IMR-90 (cell line): ENCODE results near the gene CINP. TPM values are rescaled to one million over a fixed set of nuclear protein-coding genes. Genes with fewer than 3 reads are reported as not detected.

Experiments used
- ATAC-seq: fragments of 200-7000 bp; cut with Tn5 transposase; 2 replicates; pipeline ENCODE4 v1.9.1; 2020; ENCODE audit warnings: low read depth, mild to moderate bottlenecking, moderate library complexity
- BruUV-seq: library from RNA; stranded (reverse); fragments of 400-500 nt; replicated peaks from 2 replicates; lab custom pipeline; 2021; lab: Mats Ljungman, UMichigan
- CTCF ChIA-PET: fragments of 300-600 bp; formaldehyde crosslinking; extraction: SDS; loops from one replicate; lab custom pipeline; 2021; ENCODE audit warnings: antibody characterized with exemption; lab: Yijun Ruan, JAX
- POLR2A ChIA-PET: fragments of 300-600 bp; sonication (Branson Sonifier 250); formaldehyde crosslinking; loops from one replicate; lab custom pipeline; 2022; ENCODE audit warnings: antibody characterized with exemption; ENCODE audit not compliant: unreplicated experiment; lab: Charles Lee
- DNase-seq: peaks from one replicate; pipeline ENCODE4 v3.0.0; 2013
- H2AFZ ChIP-seq: replicated peaks from 2 replicates; pipeline ENCODE3; 2013; ENCODE audit warnings: low read length, mild to moderate bottlenecking; ENCODE audit not compliant: poor library complexity
- H2AK5ac ChIP-seq: 2 replicates; pipeline ENCODE4 v1.6.1; 2013; ENCODE audit warnings: low read depth, low read length, inconsistent platforms
- H2AK9ac ChIP-seq: replicated peaks from 2 replicates; pipeline ENCODE3; 2013; ENCODE audit warnings: mild to moderate bottlenecking, low read depth, low read length, moderate library complexity; ENCODE audit not compliant: poor library complexity
- H2BK120ac ChIP-seq: 2 replicates; pipeline ENCODE4 v1.6.1; 2013; ENCODE audit warnings: low read depth, low read length, inconsistent platforms
- H2BK15ac ChIP-seq: 3 replicates; pipeline ENCODE4 v1.6.1; 2013; ENCODE audit warnings: low read depth, low read length, inconsistent platforms
- H2BK20ac ChIP-seq: 2 replicates; pipeline ENCODE4 v1.6.1; 2013; ENCODE audit warnings: low read depth, mild to moderate bottlenecking, inconsistent platforms, low read length, moderate library complexity
- H2BK5ac ChIP-seq: 2 replicates; pipeline ENCODE4 v1.6.1; 2013; ENCODE audit warnings: mild to moderate bottlenecking, low read depth, low read length, inconsistent platforms; ENCODE audit not compliant: poor library complexity, severe bottlenecking
- H3K14ac ChIP-seq: replicated peaks from 2 replicates; pipeline ENCODE4 v1.6.1; 2013; ENCODE audit warnings: low read depth, low read length, inconsistent platforms
- H3K18ac ChIP-seq: 2 replicates; pipeline ENCODE4 v1.6.1; 2013; ENCODE audit warnings: low read depth, low read length, control low read depth
- H3K23ac ChIP-seq: 2 replicates; pipeline ENCODE4 v1.6.1; 2013; ENCODE audit warnings: low read depth, low read length, inconsistent platforms
- H3K27ac ChIP-seq: 2 replicates; pipeline ENCODE4 v1.5.1; 2013; ENCODE audit warnings: mild to moderate bottlenecking, control low read depth, low read length; ENCODE audit not compliant: insufficient read depth
- H3K27me3 ChIP-seq: 2 replicates; pipeline ENCODE4 v1.6.1; 2013; ENCODE audit warnings: low read length; ENCODE audit not compliant: control insufficient read depth, insufficient read depth
- H3K36me3 ChIP-seq: 2 replicates; pipeline ENCODE4 v1.6.1; 2013; ENCODE audit warnings: low read length, mixed read lengths; ENCODE audit not compliant: control insufficient read depth, insufficient read depth
- H3K4ac ChIP-seq: 2 replicates; pipeline ENCODE4 v1.6.1; 2013; ENCODE audit warnings: low read depth, low read length, inconsistent platforms
- H3K4me1 ChIP-seq: 2 replicates; pipeline ENCODE4 v1.6.1; 2013; ENCODE audit warnings: low read length, mixed read lengths; ENCODE audit not compliant: control insufficient read depth, insufficient read depth
- H3K4me2 ChIP-seq: 2 replicates; pipeline ENCODE4 v1.6.1; 2013; ENCODE audit warnings: low read depth, mild to moderate bottlenecking, control low read depth, low read length, moderate library complexity
- H3K4me3 ChIP-seq: 2 replicates; pipeline ENCODE4 v1.5.1; 2013; ENCODE audit warnings: low read depth, mild to moderate bottlenecking, control low read depth, low read length, moderate library complexity; ENCODE audit not compliant: insufficient read depth
- H3K56ac ChIP-seq: 2 replicates; pipeline ENCODE4 v1.6.1; 2013; ENCODE audit warnings: low read length, inconsistent platforms; ENCODE audit not compliant: insufficient read depth; ENCODE audit errors: extremely low read depth
- H3K79me1 ChIP-seq, 2 experiments: 2 replicates each; pipeline ENCODE4 v1.6.1; 2013; ENCODE audit warnings: low read length in 2 of 2, inconsistent platforms in 1 of 2, low read depth in 1 of 2
- H3K9ac ChIP-seq: 2 replicates; pipeline ENCODE4 v1.6.1; 2013; ENCODE audit warnings: low read depth, low read length, control low read depth
- H3K9me1 ChIP-seq: 2 replicates; pipeline ENCODE4 v1.6.1; 2013; ENCODE audit warnings: low read length, inconsistent platforms; ENCODE audit not compliant: insufficient read depth
- H3K9me3 ChIP-seq: 2 replicates; pipeline ENCODE4 v1.6.1; 2013; ENCODE audit warnings: low read length; ENCODE audit not compliant: control insufficient read depth, insufficient read depth
- H4K20me1 ChIP-seq: 2 replicates; pipeline ENCODE4 v1.6.1; 2013; ENCODE audit warnings: low read length, inconsistent platforms; ENCODE audit not compliant: insufficient read depth
- H4K5ac ChIP-seq: 2 replicates; pipeline ENCODE4 v1.6.1; 2013; ENCODE audit warnings: mild to moderate bottlenecking, low read depth, low read length, control low read depth
- H4K8ac ChIP-seq, 2 experiments: 2 replicates each; pipeline ENCODE4 v1.6.1; 2013; ENCODE audit warnings: low read depth in 2 of 2, low read length in 2 of 2, control low read depth in 1 of 2, inconsistent platforms in 1 of 2
- H4K91ac ChIP-seq: 2 replicates; pipeline ENCODE4 v1.6.1; 2013; ENCODE audit warnings: low read depth, low read length, inconsistent platforms; ENCODE audit not compliant: insufficient read depth
- BHLHE40 ChIP-seq: fragments of 150-350 bp; IDR thresholded peaks from 2 replicates; pipeline ENCODE4 v1.6.1; 2016; ENCODE audit warnings: mild to moderate bottlenecking, low read depth, low read length
- CEBPB ChIP-seq: IDR thresholded peaks from 2 replicates; pipeline ENCODE4 v1.6.1; 2012; ENCODE audit warnings: low read depth, low read length, improper control_type of control experiment
- CHD1 ChIP-seq: IDR thresholded peaks from 2 replicates; pipeline ENCODE4 v1.6.1; 2012; ENCODE audit warnings: low read depth, low read length, improper control_type of control experiment
- FOS ChIP-seq: fragments of 150-350 bp; IDR thresholded peaks from 2 replicates; pipeline ENCODE4 v1.6.1; 2016; ENCODE audit warnings: low read depth, low read length
- MAFK ChIP-seq: IDR thresholded peaks from 2 replicates; pipeline ENCODE4 v1.6.1; 2012; ENCODE audit warnings: low read depth, low read length, improper control_type of control experiment
- MAZ ChIP-seq: IDR thresholded peaks from 2 replicates; pipeline ENCODE4 v1.6.1; 2012; ENCODE audit warnings: low read depth, mild to moderate bottlenecking, low read length, improper control_type of control experiment, moderate library complexity, borderline replicate concordance
- MXI1 ChIP-seq: IDR thresholded peaks from 2 replicates; pipeline ENCODE4 v1.6.1; 2012; ENCODE audit warnings: low read depth, mild to moderate bottlenecking, low read length, moderate library complexity, borderline replicate concordance
- NFE2L2 ChIP-seq: fragments of 150-350 bp; IDR thresholded peaks from 2 replicates; pipeline ENCODE4 v1.6.1; 2016; ENCODE audit warnings: low read depth, mild to moderate bottlenecking, low read length
- POLR2A ChIP-seq: IDR thresholded peaks from 2 replicates; pipeline ENCODE4 v1.6.1; 2012; ENCODE audit warnings: mild to moderate bottlenecking, low read depth, low read length
- RAD21 ChIP-seq: IDR thresholded peaks from 2 replicates; pipeline ENCODE4 v1.6.1; 2012; ENCODE audit warnings: low read length, improper control_type of control experiment
- RCOR1 ChIP-seq: IDR thresholded peaks from 2 replicates; pipeline ENCODE4 v1.6.1; 2012; ENCODE audit warnings: mild to moderate bottlenecking, low read length, improper control_type of control experiment; ENCODE audit not compliant: insufficient replicate concordance
- RFX5 ChIP-seq: IDR thresholded peaks from 2 replicates; pipeline ENCODE4 v1.8.0; 2012; ENCODE audit warnings: low read depth, mild to moderate bottlenecking, low read length, moderate library complexity
- SMC3 ChIP-seq: fragments of 150-350 bp; IDR thresholded peaks from 2 replicates; pipeline ENCODE4 v1.6.1; 2016; ENCODE audit warnings: low read depth, mild to moderate bottlenecking, antibody characterized with exemption, low read length, moderate library complexity
- WGBS, 2 experiments: methylation state at CpG; one replicate each; pipeline versions ENCODE4 v1.1.5 to v1.1.7; 2013; ENCODE audit warnings: missing lambda C conversion rate in 2 of 2; ENCODE audit not compliant: insufficient read length in 1 of 2; ENCODE audit errors: extremely low coverage in 2 of 2; 5-methylcytosine and 5-hydroxymethylcytosine counted together
- dilution Hi-C: fragments of 300-500 bp; cut with HindIII; formaldehyde crosslinking; loops from one replicate; pipeline ENCODE4 v1.14.3; 2018; ENCODE audit warnings: low sequenced_read_pairs; ENCODE audit not compliant: unreplicated experiment
- in situ Hi-C: fragments of 300-500 bp; cut with MboI; formaldehyde crosslinking; loops from 3 replicates; pipeline ENCODE4 v1.14.3; 2019; ENCODE audit warnings: low sequenced_read_pairs, inconsistent platforms, mixed read lengths
- intact Hi-C: fragments of 100-400 bp; cut with micrococcal nuclease; formaldehyde crosslinking; loops from 2 replicates; pipeline ENCODE4 v1.10.0; 2022
- polyA plus RNA-seq, 3 experiments: library from polyadenylated mRNA; depleted of rRNA; stranded (reverse); fragments of >200 nt; gene quantifications; 2 replicates each; pipeline ENCODE4 v1.2.3, GENCODE V29; 2012; ENCODE audit warnings: low replicate concordance in 1 of 3
- total RNA-seq: library from RNA; depleted of rRNA; stranded (reverse); fragments of >200 nt; gene quantifications from 2 replicates; pipeline ENCODE4 v1.2.3, GENCODE V29; 2012
- TF ChIP-seq, protein P1 (sequence below): fragments of 150-350 bp; IDR thresholded peaks from 2 replicates; pipeline ENCODE4 v1.6.1; 2017; ENCODE audit warnings: mild to moderate bottlenecking, antibody characterized with exemption, low read length, low read depth
- TF ChIP-seq, protein P2 (sequence below): fragments of 150-350 bp; IDR thresholded peaks from 2 replicates; pipeline ENCODE4 v1.6.1; 2016; ENCODE audit warnings: low read depth, mild to moderate bottlenecking, low read length, moderate library complexity, borderline replicate concordance
- TF ChIP-seq, protein P3 (sequence below): conservative IDR thresholded peaks from 2 replicates; pipeline ENCODE4 v1.5.1; 2012; ENCODE audit warnings: mild to moderate bottlenecking, low read depth, low read length, improper control_type of control experiment

The CINP gene
- total and polyA plus RNA-seq, 2 of the 4 experiments (the other 2 are of a cell fraction) = 41.9 to 56.4 TPM

DNA sequence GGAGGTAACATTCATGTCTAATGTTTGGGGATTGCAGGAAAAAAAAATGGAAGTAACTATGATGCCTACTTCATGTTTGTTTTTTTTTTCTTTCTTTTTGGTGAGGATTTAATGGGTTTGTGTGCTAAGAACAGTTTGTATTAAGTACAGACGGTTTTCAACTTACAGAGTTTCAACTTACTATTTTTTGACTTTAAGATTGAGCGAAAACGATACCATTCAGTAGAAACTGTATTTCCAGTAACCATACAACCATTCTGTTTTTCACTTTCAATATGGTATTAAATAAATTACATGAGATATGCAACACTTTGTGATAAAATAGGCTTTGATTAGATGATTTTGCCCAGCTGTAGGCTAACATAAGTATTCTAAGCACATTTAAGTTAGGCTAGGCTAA lies 10.4 kb upstream of the CINP start:
- no TSS peak for BruUV-seq
- H4K91ac ChIP-seq = no peak overlapping the region
- no peak overlapping the region for H3K4me3 ChIP-seq
- H4K8ac ChIP-seq = no peak overlapping the region
- no peaks in the 10 kb centered on the region for H3K27me3 ChIP-seq
- H4K20me1 ChIP-seq = peaks cover 20% of the 10 kb centered on the region; the same call in 1 of the 2 replicates
- H3K9me3 ChIP-seq = no peaks in the 10 kb centered on the region
- H2BK15ac ChIP-seq = no peak overlapping the region
- H3K4me2 ChIP-seq = no peak overlapping the region
- H2AK5ac ChIP-seq = no peak overlapping the region
- no peak overlapping the region for H3K4ac ChIP-seq
- in situ Hi-C loops (no loop called here), intact Hi-C loops (no loop called here), dilution Hi-C loops (no loop called here)
- no peak overlapping the region for H4K5ac ChIP-seq
- CTCF ChIA-PET = no interaction called here
- H3K14ac ChIP-seq = no peak overlapping the region
- H2AK9ac ChIP-seq = no peak overlapping the region
- no peak overlapping the region for H2AFZ ChIP-seq
- no peak overlapping the region for H3K27ac ChIP-seq
- POLR2A ChIA-PET = no interaction called here
- no peak overlapping the region for H2BK120ac ChIP-seq
- no peaks in the 10 kb centered on the region for H3K4me1 ChIP-seq
- no peak overlapping the region for H3K18ac ChIP-seq
- H3K9ac ChIP-seq = no peak overlapping the region
- H3K79me1 ChIP-seq = peaks cover 22 to 69% of the 10 kb centered on the region in 2 experiments; a peak in 3 of 4 replicates
- TF ChIP-seq MAZ = no peak
- TF ChIP-seq, protein P1, sequence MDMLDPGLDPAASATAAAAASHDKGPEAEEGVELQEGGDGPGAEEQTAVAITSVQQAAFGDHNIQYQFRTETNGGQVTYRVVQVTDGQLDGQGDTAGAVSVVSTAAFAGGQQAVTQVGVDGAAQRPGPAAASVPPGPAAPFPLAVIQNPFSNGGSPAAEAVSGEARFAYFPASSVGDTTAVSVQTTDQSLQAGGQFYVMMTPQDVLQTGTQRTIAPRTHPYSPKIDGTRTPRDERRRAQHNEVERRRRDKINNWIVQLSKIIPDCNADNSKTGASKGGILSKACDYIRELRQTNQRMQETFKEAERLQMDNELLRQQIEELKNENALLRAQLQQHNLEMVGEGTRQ = no peak
- TF ChIP-seq RAD21 = no peak
- no peak for TF ChIP-seq FOS
- TF ChIP-seq, protein P2, sequence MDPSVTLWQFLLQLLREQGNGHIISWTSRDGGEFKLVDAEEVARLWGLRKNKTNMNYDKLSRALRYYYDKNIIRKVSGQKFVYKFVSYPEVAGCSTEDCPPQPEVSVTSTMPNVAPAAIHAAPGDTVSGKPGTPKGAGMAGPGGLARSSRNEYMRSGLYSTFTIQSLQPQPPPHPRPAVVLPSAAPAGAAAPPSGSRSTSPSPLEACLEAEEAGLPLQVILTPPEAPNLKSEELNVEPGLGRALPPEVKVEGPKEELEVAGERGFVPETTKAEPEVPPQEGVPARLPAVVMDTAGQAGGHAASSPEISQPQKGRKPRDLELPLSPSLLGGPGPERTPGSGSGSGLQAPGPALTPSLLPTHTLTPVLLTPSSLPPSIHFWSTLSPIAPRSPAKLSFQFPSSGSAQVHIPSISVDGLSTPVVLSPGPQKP = no peak
- TF ChIP-seq CEBPB = no peak
- no peak for TF ChIP-seq BHLHE40
- no peak for TF ChIP-seq POLR2A
- no peak for TF ChIP-seq MAFK
- no peak for TF ChIP-seq RCOR1
- TF ChIP-seq, protein P3, sequence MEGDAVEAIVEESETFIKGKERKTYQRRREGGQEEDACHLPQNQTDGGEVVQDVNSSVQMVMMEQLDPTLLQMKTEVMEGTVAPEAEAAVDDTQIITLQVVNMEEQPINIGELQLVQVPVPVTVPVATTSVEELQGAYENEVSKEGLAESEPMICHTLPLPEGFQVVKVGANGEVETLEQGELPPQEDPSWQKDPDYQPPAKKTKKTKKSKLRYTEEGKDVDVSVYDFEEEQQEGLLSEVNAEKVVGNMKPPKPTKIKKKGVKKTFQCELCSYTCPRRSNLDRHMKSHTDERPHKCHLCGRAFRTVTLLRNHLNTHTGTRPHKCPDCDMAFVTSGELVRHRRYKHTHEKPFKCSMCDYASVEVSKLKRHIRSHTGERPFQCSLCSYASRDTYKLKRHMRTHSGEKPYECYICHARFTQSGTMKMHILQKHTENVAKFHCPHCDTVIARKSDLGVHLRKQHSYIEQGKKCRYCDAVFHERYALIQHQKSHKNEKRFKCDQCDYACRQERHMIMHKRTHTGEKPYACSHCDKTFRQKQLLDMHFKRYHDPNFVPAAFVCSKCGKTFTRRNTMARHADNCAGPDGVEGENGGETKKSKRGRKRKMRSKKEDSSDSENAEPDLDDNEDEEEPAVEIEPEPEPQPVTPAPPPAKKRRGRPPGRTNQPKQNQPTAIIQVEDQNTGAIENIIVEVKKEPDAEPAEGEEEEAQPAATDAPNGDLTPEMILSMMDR = no peak
- no peak for TF ChIP-seq NFE2L2
- no peak for TF ChIP-seq CHD1
- TF ChIP-seq SMC3 = no peak
- no peak for TF ChIP-seq RFX5
- no peak for TF ChIP-seq MXI1
- no peak overlapping the region for H3K23ac ChIP-seq
- no peak overlapping the region for H2BK5ac ChIP-seq
- no peak overlapping the region for H2BK20ac ChIP-seq
- no peak for DNase-seq
- peaks cover 8% of the 10 kb centered on the region for H3K36me3 ChIP-seq
- no peak overlapping the region for H3K56ac ChIP-seq
- H3K9me1 ChIP-seq = peaks cover 20% of the 10 kb centered on the region
- no CpG with 5 or more reads among the region's 3 CpGs for WGBS, 2 experiments
- ATAC-seq = no peak
